Measurements from ENCODE around the gene CPNE4.
A peak's percentile ranks its signal among the peaks of the same experiment; 100 is the strongest.
"Not testable (repeated sequence)": the region's sequence is repeated elsewhere in the genome, so short reads cannot be mapped to it uniquely, and the experiment has no call there.

CPNE4 gene

DNA sequence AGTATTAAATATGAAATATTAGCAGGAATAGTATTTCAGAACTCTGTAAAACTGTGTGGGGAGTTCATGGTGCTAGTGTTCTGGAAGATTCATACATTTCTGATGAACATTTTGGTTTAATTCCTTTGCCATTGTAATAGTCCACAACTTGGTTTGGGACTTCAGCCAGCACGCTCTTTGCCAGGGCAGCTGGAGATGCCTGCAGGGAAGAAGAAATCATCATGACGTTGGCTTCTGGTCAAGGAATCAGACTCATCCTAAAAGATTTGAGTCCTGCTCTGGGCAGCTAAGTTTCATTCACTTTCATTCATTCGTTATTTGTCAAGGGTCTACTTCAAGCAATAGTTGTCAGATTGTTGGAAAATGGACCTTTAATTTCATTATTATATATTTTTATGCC, 499.7 kb downstream of the CPNE4 start:
- DNase-seq (ENCODE audit: low read depth): no peak

- no peak for DNase-seq (ENCODE audit: low read depth)
Measured at GRCh38 chr3:131532645-131533044, 502.2 kb downstream of the CPNE4 start.

DNA sequence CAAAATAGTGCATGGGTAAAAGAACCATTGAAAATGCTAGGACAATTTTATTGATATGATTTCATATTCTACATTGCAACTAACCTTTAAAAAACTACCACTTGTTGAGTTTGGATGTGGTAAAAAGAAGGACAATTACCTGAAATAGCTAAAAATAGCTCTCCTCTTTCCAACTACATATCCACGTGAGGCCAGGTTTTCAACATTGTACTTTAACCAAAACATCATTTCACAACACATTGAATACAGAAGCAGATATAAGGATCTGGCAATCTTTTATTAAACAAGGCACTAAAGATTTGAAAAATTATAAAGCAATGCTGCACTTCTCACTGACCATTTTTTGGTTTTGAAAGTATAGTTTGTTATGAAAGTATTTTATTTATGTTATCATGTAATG, 504.0 kb downstream of the CPNE4 start:
- no peak for DNase-seq (ENCODE audit: low read depth)

GRCh38 chr3:131530388-131530787, 504.4 kb downstream of the CPNE4 start:
- no peak for DNase-seq (ENCODE audit: low read depth)

DNA sequence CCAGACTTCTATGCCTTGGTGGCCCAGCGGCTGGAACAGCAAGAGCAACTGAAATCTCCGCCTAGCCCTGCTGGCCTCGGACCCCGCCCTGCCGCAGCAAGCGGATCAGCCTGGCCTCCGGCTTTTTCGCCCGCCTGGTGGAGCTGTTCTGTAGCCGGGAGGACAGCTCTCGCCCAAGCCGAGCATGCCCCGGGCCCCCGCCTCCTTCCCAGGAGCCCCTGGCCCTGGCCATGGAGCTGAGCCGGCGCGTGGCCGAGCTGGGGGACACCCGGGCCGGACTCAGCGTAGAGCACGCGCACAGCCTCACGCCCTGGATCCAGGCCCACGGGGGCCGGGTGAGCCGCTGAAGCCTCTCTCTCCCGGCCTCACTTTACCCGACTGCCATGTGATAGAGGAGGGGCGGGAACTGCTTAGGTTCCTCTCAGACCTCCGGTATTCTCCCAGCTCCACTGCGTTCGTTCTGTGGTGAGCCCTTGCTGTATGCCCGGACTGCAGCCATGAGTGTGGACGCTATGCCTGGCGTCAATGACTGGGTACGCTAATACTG, 507.9 kb downstream of the CPNE4 start:
- peak; percentile 39 for DNase-seq (ENCODE audit: low read depth)

- no peak for DNase-seq (ENCODE audit: low read depth)
Measured at GRCh38 chr3:131518680-131519079, 516.1 kb downstream of the CPNE4 start.

DNA sequence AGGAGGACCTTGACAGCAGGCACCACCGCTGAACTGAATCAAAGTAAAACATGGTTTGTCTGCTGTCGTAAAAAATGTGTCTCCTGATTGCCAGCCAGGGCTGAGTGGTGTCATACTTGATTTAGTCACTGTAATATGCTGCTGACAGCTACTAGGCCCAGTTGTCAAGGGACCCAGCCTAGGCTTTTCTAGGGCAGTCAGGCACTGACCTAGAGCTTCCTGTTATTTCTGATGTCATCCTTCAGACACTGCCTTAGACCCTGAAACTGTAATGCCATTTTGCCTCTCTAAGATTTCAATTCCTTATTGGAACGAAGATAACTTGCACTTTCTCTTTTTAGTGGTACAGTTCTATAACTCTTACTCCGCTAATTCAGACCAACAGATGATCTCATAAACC, 529.4 kb downstream of the CPNE4 start:
- DNase-seq (ENCODE audit: low read depth): no peak

DNA sequence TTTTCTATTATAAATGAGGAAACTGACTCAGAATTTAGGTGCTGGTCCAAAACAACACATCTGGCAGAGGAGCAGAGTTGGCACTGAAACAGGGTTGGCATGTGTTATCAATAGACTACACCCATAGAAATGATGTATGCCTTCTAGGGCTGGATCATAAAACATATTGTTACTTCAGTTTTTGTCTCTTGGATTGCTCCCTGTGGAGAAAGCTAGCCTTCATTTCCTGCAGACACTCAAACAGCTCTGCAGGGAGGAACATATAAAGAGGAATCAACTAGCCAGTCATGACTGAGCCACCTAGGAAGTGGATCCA, 531.5 kb downstream of the CPNE4 start:
- DNase-seq (ENCODE audit: low read depth): no peak

DNA sequence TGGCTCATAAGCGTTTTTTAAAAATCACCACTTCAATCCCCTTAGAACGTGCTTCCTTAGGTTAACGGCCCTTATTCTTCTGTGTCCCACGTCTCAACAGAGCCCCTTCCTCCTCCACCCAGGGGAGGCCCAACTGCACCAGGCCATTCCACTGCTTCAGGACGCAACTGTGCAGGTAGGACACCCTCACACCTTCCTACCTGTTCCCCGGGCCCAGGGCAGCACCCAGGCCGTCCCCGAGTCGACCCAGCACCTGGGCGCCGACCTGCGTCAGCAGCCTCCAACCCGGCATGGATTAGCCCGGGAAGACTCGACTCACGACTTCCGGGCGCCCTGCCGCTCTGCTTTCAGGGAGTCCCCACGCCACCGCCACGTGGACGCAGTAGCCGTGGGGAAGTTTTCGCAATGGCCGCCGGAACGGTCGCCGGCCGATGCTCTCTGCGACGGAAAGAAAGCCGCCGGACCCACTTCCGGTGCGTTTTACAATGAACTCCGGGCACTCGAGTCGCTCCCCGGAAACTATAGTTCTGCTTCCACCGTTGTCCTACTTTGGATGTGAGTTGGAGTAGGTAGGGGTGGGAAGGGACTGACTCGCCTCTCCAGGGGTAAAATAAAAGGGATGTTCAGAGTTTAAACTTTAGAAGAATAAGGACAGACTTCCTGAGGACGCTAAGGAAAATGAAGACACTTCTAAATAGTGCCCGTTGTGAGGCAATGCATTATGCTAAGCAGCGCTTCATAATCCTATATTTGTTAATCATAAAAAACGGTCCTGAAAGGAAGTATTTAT, 532.1 kb downstream of the CPNE4 start, which contains the start of gene MRPL3:
Gene MRPL3, minus strand, starts transcription at position 442 of the 790 bp plus-strand sequence. Its CDS starts 150 bp downstream, at position 292.
- DNase-seq (ENCODE audit: low read depth): peak; percentile 83

GRCh38 chr3:131501949-131502348, 532.9 kb downstream of the CPNE4 start:
- no peak for DNase-seq (ENCODE audit: low read depth)

DNA sequence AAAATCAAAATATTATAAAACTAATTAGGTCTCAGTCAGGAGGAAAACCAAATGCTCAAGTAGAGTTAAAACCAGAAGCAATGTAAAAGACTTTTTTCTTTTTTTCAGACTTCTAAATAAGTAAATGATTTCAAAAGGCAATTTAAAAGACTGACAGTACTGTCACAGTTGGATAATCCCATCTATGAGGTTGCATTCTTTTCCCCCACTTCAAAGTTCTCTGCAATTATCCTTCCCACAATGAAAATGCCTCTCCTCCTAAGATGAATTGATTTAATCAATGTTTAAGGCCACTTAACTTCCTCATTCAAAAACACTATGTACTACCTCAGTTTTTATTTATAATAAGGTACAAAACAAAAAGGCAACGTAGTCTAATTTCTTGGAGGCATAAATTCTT, 540.1 kb downstream of the CPNE4 start:
- DNase-seq (ENCODE audit: low read depth): no peak

- DNase-seq (ENCODE audit: low read depth): peak; percentile 13
Measured at GRCh38 chr3:131491775-131492174, 543.0 kb downstream of the CPNE4 start.

DNA sequence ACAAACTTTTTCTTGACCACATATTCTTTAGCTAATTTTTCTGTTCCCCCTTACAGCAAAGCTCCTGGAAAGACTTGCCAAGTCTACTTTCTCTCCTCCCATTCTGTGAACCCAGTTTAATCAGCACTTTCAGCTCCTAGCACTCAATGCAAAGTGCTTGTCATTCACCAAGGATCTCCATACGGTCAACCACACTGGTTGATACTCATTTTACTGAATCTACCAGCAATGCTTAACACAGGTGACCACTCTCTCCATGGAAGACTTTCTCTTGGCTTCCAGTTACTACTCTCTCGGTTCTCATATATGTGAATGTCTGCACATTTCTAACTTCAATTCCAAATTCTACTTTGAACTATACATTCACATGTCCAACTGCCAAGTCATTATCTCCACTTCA, 543.7 kb downstream of the CPNE4 start:
- DNase-seq (ENCODE audit: low read depth): no peak

DNA sequence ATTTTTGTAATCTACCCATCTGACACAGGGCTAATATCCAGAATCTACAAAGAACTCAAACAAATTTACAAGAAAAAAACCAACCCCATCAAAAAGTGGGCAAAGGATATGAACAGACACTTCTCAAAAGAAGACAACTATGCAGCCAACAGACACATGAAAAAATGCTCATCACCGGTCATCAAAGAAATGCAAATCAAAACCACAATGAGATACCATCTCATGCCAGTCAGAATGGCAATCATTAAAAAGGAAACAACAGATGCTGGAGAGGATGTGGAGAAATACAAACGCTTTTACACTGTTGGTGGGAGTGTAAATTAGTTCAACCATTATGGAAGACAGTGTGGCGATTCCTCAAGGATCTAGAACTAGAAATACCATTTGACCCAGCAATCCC, 548.3 kb downstream of the CPNE4 start:
- not testable (repeated sequence) for DNase-seq (ENCODE audit: low read depth)

GRCh38 chr3:131485119-131485518, 549.7 kb downstream of the CPNE4 start:
- DNase-seq (ENCODE audit: low read depth): peak; percentile 25

GRCh38 chr3:131484496-131485111, 550.2 kb downstream of the CPNE4 start:
- DNase-seq (ENCODE audit: low read depth): no peak

All from amniotic epithelial cell (primary cell).